SKM-1 (cell line): ENCODE results near the gene SPG7.

Experiments used
- DNase-seq: peaks from one replicate; lab custom pipeline; 2025; ENCODE audit not compliant: unreplicated experiment; lab: John Stamatoyannopoulos, UW

The SPG7 gene

GRCh38 chr16:89484923-89485679 is 23.1 kb upstream of the SPG7 start:
- DNase-seq: no peak

GRCh38 chr16:89485701-89486246 is 22.4 kb upstream of the SPG7 start:
- DNase-seq: no peak

- DNase-seq: peak; percentile 84
Measured at GRCh38 chr16:89489040-89489897, 18.9 kb upstream of the SPG7 start.

DNA sequence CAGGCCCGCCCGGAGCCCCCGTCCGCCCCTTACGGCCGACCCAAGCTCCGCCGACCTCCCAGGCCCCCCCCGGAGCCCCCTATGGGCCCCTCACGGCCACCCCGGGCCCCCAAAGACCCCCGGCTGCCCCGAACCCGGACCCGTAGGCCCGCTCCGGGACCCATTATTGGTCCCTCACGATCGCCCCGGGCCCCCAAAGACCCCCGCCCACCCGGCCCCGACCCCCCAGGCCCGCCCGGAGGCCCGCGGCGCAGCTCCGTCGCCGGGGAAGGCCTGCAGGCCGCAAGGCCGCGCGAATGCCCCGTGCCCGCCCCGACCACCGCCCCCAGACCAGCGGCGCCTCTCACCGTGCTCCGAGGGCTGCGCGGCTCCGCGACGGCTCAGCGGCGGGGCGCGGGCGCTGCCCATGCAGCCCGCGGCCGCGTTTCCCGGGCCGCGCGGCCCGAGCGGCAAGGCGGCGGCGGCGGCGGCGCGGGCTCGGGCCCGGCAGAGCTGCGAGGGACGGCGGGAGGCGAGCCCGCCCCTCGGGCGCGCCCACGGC is 18.2 kb upstream of the SPG7 start:
- DNase-seq: no peak

DNA sequence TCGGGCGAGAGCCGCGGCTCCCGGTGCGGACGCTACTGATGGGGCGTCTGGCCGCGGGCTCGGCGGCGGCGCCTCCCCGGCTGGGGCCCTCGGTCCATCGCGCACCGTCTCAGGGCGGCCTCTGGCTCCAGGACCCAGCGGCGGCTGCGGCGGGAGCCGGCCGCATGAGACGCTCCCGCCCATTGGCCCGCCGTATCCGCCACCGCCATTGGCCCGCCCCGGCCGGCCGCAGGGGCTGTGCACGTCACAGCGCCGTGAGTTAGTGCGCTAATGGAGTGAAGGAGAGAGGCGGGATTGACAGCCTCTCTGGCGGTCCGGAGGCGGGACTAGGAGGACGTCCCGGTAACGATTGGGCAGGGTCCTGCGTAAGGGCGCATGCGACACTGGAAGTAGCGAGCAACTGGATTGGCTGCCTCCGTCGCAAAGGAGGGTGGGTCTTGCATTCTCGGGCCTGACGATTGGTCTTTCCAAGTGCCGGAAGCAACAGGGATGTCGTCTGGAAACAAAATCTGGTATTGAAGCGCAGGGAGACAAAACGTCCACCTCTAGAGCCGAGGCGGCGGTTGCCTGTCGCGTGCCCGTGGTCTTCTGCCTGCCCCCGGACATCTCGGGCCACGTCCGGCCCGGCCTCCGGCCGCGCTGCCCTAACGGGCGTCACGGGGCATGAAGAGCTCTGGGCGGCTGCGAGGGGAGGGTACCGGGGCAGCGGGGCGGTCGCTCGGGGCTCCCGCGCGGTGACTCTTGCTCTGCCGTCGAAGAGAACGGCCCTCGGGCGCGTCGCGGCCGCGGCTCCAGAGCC is 17.6 kb upstream of the SPG7 start, which contains the start of gene ANKRD11:
Gene ANKRD11 (minus strand): TSS at position 123 of the 799 bp plus-strand sequence. CDS start 173,542 bp downstream, outside the sequence.
- DNase-seq: peak; percentile 95

GRCh38 chr16:89491238-89491869 is 16.8 kb upstream of the SPG7 start:
- DNase-seq: no peak

GRCh38 chr16:89491974-89492687 is 16.1 kb upstream of the SPG7 start:
- no peak for DNase-seq

GRCh38 chr16:89493776-89494175 is 14.4 kb upstream of the SPG7 start:
- DNase-seq: no peak

- no peak for DNase-seq
Measured at GRCh38 chr16:89495121-89495520, 13.1 kb upstream of the SPG7 start.

- no peak for DNase-seq
Measured at GRCh38 chr16:89498839-89499238, 9.4 kb upstream of the SPG7 start.

DNA sequence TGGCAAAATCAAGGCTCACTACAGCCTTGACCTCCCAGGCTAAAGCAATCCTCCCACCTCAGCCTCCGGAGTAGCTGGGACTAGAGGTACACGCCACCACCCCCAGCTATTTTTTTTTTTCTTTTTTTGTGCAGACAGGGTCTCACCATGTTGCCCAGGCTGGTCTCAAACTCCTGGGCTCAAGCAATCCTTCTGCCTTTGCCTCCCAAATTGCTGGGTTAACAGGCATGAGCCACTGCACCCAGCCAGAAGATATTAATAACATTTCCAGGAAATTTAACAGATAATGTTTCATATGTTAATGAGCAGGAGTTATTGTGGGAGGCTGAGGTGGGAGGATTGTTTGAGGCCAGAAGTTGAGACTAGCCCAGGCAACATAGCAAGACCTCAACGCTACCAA is 8.4 kb upstream of the SPG7 start:
- DNase-seq: no peak

DNA sequence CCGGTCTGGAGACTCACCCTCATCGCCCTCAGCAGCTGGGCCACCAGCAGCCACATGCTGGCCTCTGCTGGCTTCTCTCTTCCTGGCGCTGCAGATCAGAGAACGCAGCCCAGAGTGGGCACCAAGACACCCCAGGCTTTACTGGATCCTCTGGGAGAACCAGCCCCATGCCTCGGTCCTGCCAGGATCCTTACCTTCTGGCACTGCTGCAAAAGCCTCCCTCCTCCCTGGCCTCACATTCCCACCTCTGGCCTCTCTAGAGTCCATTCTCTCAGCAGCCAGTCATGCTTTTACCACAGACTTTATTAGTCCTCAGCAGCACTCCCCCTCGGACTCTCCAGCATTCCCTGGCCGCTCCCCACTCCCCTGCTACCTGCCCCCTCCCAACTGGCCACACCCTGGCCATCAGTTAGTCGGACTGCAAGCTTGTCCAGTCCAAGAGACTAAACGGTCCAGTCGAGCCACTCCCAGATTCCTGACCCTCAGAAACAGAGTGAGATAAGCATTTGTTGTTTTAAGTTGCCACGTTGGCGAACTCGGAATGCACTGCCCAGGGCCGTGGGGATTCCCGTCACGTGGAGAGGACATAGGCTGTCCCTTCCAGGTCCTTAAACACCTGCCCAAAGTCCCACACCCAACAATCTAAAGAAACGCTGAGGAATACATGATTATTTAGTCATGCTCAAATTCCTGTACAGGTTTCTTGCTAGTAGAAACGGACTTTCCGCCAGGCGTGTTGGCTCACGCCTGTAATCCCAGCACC is 5.9 kb upstream of the SPG7 start:
- DNase-seq: no peak

- DNase-seq: no peak
Measured at GRCh38 chr16:89504091-89504490, 4.1 kb upstream of the SPG7 start.

DNA sequence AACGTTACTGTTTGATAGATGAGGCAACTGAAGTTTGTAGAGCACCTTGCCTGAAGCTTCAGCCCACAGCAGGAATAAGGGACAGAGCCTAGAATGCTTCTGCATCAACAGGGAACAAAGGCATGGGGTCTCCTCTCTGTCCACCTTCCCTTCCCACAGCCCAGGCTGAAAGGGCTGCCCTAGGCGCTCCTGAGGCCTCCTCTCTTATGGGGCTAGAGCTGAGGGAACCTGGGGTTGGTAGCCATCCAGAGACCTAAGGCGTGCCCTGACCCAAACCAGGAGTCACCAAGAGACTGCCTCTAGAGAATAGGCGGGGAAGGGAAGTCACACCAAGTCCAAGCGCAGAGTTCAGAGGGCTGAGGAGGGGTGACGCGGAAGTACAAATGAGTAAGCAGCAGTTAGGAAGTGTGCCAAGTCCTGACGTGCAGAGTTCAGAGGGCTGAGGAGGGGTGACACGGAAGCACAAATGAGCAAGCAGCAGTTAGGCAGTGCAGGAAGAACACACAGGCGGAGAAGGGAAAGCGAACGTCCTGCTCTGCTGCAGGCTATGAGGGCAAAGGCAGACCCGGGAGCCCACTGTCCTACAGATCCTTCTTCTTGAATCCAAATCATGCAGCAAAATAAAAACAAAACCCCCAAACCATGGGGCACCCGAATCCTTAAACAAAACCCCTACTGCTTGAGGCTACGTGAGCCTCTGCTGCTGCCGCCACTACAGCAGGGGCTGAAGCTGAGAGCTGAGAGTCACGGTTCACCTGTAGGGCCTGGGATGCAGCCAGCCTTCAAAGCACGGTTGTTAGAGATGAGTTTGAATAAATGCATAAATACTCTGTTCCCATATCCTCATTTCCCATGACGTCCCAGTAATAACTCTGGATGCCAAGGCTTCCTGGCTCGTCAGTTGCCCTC is 2.7 kb upstream of the SPG7 start:
- DNase-seq: peak; percentile 99

GRCh38 chr16:89506113-89506504 is 2.1 kb upstream of the SPG7 start:
- DNase-seq: no peak

DNA sequence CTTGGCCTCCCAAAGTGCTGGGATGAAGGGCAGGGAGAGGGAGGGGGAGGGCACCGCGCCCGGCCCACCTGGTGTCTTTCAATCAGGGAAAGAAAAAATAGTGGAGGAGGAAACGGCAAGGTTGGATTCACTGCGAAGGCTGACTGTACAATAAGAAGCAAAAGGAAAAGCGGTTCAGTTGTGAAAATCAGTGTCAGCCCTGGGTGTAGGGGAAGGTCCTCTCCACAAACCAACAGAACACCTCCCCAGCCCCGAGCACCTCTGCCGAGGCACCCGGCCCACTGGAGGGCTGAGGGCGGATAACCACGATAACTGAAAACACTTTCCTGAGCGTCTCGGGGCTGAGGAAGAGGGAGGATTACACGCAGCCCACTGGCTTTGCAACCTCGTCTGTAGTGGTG is 1.4 kb upstream of the SPG7 start:
- DNase-seq: no peak

DNA sequence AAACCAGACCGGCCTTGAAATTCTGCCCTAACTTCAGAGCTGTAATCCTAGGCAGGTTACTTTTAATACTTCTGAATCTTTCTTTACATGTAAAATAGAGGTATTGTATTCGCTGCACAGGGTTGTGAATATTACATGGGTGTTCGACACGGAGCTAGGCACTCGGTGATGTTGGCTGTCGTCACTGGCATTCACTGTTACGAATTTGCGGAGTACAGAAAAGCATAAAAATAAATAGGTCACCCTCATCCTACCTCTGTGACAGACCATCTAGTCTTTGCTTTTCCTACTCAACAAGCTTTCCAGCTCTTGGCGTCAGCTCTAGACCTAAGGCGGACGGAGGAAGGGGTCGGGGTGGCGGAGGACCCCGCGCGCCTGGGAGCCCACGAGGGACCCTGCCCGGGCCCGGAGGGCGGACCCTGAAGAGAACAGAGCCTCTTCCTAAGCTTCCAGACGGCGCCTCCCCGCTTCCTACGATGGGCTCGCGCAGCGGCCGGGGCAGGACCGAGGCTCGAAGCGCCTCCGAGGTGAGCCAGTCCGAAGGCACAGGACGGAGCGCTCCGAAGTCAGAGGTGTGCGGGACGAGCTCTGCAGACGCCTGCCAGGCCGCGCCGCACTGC is 879 bp upstream of the SPG7 start:
- no peak for DNase-seq
